DMS 273 (cell line): ENCODE data around the gene PRKCZ.

Experiments
- DNase-seq: peaks from one replicate; lab custom pipeline; 2025; ENCODE audit not compliant: unreplicated experiment; lab: John Stamatoyannopoulos, UW

The PRKCZ gene

DNA sequence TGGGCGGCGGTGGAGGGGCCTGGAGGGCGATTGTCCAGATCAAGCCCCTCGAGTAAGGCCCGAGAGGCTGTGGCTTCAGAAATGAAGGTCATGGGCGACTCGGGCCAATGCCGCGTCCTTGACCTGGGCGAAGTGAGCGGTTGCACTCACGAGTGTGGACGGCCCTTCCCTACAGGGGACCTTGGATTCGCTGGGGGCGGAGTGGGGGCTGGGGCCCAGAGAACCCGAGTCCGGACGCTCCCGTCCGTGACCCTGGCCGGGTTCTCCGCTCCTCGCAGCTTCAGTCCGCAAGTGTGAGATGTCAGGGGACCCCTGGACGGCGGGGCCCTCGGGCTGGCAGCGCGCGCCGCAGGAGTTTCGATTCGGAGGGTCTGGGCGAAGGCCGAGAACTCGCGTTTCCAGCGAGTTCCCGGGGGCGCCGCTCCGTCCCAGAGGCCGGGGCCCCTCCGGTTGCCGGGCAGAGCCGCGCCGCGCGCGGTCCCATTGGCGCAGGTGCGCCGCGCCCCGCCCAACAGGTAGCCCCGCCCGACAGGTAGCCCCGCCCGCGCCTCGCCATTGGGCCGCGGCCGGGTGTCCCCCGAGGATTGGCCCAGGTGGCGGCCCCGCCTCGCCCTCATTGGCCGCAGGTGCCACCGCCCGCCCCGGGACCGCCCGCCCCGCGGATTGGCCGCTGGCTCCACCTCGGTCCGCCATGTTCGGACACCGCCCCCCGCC lies at the start of gene PRKCZ:
TSS of gene PRKCZ (plus strand) at position 694 of the 714 bp plus-strand sequence. CDS start 220 bp downstream, outside the sequence.
- peak; percentile 90 for DNase-seq

DNA sequence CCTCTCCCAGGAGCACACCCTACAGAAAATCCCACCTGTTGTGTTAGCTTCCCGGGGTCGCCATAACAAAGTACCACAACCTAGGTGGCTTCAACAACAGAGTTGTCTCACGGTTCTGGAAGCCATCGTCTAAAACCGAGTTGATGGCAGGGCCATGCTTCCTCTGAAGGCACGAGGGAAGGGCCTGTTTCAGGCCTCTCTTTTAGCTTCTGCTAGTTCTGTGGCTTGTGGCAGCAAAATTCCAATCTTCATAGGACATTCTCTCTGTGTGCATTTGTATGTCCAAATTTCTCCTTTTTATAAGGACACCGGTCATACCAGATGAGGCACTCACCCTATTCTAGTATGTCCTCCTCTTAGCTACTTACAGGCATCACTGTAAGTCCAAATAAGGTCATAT lies 49.8 kb upstream of the PRKCZ start:
- no peak for DNase-seq

DNA sequence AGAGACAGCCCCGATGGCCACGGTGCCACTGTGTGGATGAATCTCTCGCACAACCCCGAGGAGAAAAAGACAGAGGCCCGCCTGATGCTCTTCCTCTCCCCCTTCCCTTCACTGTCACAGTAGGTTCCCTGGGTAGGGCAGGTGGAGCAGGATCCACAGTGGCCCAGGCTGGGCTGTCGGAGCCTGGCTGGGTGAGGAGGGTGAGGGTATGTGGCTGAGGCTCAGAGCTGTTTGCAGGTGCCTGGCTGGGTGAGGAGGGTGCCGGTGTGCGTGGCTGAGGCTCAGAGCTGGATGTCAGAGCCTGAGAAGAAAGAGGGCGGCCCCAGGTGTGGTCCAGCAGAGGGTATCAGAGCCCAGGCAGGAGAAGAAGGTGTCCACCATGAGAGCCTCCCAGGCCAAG lies 49.4 kb upstream of the PRKCZ start:
- no peak for DNase-seq

DNA sequence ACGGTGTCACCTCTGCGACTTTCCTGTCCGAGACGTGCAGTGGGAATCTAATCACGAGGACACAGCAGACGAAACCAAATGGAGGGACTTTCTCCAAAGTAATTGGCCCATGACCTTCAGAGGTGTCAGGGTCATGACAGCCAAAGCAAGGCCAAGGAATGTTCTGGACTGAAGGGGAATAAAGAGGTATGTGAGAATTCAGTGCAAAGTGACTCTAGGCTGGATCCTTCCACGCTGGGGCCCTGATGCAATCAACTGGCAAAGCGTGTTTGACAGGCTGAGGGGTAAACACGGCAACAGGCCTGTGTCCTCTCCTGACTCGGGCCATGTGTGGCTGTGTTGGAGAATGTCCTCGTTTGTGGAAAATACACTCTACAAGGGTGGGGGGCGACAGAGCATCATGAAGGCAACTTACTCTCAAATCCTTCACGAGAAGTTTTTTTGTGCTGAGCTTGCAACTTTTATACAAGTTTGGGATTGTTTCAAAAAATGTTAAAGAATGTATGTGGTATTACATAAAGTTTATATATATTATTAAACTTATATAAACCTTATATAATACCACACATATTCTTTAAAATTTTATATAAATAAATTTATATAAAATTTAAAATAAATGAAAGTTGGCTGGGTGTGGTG lies 48.3 kb upstream of the PRKCZ start:
- no peak for DNase-seq

DNA sequence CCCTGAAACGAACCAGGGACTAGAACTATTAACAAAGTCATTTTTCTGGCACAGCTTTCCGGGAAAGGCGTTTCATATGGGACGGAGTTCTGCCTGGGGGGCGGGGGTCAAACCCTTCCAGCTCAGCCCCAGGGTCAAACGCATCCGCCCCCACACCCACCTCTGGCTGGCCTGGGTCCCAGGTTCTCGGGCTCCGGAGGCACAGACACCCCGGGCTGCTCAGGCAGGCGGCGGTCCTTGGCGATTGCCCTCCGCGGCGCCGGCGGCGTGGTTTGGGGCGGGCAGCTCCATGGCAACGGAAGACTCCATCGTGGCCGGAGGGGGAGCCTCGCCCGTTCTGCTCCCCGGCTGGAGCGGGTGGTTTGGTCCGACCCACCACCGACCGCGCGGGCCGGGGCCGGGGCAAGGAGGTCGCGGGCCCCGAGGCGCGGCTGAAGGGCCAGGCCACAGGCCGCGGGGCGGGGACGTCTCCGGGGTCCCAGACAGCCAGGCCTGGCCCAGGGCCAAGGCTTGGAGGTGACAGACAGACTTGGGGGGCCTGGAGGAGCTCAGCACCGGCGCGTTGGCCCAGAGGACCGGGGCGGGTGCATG lies 46.6 kb upstream of the PRKCZ start, which contains the start of gene CFAP74:
TSS of gene CFAP74 (minus strand) at position 246 of the 591 bp plus-strand sequence. CDS start 12,830 bp downstream, outside the sequence.
- DNase-seq, result peak; percentile 91

DNA sequence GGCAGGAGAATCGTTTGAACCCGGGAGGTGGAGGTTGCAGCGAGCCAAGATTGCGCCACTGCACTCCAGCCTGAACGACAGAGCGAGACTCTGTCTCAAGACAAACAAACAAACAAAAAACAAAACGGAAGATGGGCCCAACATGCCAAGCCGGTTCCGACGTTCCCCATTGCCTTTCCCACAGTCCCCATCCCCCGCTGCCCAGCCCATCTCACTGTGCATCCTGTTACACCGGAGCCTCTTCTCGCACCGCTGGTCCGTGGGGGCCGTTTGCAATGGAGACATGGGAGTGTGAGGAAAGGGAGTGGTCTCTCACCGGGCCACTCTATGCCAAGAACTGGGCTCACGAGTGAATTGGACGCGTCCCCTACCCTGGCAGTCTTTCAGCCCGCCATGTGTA lies 45.4 kb upstream of the PRKCZ start:
- DNase-seq, result no peak

DNA sequence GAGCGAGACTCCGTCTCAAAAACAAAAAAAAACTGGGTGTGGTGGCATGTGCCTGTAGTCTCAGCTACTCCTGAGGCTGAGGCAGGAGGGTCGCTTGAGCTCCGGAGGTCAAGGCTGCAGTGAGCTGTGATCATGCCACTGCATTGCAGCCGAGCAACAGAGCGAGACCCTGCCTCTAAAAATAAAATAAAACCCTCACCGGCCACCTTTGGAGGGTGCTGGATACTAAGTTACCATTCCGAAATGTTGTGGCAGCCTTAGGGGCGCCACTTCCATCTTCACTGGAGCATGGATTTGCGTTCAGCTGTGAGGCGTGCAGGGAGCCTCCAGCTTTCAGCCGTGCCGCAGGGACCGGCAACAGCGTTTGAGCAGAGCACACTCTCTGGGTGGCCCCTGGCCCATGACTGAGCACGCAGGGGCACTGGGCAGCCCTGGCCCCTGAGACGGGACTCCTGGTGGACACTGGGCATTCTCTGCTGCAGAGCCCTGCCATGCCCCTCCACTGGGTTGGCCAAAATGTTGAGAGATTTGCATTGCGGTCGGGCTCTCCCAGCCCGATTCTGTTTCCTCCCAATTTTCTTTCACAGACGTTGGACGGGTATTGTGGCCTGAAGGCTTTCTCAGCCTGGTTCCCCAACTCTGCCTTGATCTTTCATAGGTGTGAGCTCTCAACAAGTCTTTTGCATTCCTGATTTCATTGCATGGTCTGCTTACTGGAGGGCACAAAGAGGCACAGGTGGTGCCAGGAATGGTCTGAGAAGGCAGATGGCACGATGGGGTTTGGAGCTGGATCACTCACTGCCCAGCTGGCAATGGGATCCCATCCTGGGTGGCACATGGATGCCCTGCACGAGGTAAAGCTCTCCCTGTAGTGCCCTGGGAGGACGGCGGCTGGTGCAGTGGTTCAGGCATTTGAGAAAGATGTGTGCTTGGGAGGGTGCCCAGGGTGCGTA lies 40.8 kb upstream of the PRKCZ start:
- DNase-seq, result peak; percentile 55

DNA sequence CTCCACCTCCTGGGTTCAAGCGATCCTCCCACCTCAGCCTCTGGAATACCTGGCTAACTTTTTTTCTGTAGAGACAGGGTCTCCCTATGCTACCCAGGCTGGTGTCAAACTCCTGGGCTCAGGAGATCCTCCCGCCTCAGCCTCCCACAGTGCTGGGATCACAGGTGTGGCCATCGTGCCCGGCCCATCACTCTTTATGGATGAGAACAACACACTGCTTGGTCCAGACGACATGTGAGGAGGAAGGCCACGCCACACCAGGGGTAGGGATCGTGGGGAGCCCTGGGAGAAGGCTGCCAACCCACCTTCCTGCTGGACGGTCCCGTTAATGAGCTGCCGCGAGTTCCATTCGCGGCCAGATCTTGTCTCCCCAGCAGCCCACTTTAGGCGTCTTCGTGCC lies 36.0 kb upstream of the PRKCZ start:
- DNase-seq, result no peak

DNA sequence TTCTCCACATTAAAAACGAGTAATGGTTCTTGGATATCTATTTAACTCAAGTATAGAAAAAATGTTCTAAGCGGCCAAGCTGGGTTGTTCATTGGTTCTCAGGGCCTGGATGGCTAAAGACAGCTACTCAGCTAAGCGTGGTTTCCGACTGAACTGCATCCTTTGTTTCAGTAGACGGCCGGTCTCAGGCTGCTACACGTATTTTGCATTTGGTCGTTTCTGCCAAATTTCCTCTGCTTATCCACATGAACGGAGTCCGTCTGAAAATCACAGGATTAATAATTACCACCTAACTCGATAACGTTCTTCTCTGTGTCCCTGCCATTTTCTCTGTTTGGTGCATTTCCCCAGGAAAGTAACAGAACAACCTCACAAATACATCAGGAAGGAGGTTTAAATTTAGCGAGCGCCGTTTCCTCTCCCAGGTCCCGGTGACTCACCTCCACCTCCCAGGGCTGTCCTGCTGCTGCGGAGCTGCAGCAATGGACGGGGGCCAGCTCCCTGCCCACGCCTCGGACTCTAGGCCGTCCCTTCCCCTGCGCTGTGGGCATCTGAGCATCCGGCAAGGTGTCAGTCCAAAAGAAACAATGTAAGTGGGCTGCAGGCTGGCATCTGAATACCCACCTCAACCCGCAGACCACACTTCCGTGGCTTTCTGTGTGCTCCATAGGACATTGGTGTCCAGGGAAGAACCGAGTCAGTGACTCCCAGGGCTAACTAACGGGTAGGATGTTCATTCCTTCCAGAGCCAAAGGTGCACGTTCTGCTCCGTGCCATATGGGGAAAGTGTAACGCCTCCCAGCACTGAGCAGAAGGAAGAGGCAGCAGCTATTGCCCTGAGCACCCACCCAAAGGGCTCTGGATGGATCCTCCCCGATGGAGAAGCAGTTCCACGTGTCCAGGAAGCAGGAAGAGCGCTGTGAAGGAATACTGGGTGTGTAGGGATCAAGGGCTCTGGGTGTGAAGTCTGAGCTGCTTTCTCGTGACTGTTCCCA lies 35.2 kb upstream of the PRKCZ start:
- DNase-seq, result no peak

DNA sequence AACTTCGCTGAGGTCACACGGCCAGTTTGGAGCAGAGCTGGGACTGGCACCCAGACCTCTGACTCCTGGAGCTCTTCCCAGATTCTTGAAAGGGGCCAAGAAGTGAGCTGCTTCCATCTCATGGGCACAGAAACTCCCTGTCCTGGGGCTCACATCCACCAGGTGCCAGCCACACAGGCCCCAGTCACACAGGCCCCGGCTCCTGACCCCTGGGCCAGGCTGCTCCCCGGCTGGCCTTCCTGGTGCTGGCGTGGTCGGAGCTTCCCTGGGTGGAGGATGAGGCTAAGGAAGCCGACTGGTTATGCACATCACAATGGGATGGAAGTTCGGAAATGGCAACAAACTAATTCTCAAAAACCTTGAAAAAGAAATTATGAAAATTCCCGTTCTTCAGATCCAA lies 34.1 kb upstream of the PRKCZ start:
- no peak for DNase-seq

DNA sequence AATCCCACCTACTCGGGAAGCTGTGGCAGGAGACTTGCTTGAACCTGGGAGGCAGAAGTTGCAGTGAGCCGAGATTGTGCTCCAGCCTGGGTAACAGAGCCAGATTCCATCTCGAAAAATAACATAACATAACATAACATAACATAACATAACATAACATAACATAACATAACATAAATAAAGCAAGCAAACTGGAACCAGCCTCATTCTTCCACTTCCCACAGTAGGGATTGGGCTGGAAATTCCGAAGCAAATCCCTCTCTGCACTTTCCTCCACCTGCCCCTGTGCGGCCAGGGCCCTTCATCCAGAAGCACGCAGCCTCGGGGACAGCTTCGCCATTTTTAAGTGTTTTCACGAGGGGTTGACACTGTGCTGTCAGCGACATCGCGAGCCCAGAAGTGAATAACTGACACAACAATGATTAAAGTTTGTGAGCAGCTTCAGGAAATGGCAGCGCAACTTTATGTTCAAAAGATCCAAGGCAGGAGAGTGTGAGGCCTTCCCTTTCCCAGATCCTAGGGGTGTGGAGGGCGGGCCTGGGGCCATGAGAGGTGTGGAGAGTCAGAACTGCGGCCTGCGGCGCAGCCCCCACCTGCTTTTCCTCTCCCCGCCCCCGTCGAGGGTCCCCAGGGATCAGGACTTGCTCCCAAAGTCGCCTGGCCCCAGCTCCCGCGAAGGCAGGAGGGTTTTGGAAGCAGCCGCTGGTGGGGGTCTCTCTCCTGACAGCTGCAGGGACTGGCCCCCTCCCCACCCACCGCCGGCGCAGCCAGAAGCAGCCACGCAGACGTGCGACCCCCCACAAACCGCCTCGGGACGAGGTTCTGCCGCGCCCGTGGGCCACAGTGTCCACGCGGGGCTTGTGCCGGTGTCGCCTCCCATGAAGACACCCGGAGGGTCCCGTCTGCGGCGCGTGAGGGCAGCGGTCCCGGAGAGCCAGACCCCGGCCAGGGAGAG lies 31.7 kb upstream of the PRKCZ start:
- DNase-seq, result no peak

DNA sequence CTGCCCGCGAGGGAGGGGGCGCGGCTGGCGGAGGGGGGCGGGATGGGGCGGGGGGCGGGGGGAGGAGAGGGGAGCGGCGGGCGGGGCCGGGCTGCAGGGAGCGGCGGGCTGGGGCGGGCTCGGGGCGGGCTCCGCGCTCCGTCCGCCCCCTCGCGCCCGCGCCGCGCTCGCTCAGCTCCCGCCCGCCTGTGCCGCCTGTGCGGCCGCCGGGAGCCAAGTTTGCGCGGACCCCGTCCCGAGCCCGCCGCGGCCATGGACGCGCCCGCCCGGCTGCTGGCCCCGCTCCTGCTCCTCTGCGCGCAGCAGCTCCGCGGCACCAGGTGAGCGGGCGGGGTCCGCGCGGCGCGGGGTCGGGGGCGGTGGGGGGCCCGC lies 31.1 kb upstream of the PRKCZ start, which contains the start of gene GABRD:
TSS of gene GABRD (plus strand) at position 174 of the 372 bp plus-strand sequence. CDS start at position 253, 79 bp downstream.
- DNase-seq, result peak; percentile 64

DNA sequence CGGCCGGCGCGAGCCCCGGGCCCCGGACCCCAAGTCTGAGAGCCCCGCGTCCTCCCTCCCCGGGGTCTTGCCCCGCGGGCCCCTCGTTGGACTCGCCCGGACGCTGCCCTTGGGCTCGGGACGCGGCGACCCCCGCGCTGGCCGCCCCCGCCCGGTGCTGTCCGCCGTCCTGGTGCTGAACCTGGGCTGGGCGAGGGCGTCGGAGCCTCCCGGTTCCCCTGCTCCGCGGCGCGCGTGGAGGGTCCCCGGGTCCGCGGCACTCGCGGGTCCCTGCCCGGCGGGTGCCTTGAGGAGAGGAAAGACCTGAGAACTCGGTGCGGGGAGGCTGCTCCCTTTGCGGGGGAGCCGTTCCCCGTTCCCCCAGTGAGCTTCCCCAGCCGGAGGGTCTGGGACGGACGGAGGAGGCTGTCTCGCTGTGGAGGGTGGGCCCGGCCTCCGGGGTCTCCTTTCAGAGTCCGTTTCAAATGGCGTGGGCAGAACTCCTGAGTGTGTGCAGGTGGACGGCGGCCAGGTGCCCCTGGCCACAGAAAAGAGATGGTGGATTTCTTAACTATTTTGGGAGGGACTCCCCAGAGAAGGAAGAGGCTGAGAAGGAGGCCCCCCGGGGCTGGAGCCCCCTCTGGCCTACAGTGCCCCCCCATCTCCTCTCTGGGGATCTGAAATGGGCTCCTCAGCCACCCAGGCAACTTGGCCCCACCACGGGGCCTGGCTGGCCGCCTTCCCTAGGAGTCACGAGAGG lies 30.5 kb upstream of the PRKCZ start:
- no peak for DNase-seq

DNA sequence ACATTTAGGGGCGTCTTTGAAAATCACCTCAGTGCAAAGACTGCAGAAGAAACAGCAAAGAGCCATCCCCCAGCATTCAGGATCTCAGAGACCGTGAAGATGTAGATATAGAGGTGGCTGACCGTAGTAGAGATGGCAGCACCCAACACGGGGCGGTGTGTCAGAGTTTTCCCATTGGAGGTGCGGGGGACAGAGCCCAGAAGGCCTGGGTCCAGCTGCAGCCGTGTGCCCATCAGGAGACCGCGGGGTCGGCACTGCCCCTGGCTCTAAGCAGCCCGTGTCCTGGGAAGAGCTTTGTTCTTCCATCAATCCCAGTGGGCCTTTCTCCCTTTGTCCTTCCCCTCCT lies 29.9 kb upstream of the PRKCZ start:
- DNase-seq, result no peak

DNA sequence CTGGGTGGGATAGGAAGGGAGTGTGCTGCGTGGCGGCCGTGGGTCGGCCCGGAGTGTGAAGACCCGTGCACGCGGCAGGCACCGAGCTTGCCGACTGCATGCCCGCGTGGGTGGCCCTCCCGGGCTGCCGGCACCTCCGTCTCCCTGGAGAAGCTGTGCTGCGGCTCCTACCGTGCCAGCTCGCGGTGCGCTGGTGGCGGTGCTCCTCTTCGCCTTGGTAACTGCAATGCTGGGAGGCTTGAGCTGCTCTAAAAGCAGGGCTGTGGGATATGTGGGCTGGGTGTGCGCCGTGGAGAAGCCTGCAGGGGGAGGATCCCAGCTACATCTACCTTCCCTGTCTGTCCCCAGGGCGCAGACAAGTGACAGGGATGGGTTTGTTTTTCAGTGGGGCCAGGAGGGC lies 28.7 kb upstream of the PRKCZ start:
- peak; percentile 38 for DNase-seq

DNA sequence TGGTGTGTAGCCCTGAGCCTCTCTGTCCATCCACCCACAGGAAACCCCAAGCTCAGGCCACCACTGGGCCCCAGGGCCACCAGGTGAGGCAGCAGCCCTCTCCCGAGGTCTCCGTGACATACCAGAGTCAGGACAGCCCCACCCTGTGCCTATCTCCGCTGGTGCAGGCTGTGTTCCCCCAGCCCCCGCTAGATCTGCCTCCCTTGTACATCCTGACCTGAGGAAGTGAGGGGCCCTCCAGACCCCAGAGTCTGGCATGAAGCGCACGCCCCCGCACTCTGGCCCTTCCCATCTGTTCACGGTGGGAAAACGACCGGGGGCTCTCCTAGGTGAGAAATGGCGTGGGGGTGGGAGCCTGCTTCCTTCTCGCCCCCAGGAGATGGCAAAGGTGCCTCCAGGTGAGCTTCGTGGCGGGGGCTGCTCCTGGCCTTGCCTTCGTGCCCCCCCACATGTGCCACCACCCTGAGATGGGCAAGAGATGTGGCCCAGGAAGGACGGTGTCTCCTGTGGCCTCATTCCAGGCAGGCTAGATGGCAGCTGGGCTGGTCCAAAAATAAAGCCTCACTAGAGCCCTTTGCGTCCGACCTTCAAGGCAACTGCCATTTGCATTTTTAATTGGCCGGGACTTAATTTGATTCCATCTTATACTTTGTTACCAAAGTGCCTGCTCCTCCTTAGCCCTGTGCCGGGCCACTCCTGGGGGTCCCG lies 28.0 kb upstream of the PRKCZ start:
- no peak for DNase-seq

DNA sequence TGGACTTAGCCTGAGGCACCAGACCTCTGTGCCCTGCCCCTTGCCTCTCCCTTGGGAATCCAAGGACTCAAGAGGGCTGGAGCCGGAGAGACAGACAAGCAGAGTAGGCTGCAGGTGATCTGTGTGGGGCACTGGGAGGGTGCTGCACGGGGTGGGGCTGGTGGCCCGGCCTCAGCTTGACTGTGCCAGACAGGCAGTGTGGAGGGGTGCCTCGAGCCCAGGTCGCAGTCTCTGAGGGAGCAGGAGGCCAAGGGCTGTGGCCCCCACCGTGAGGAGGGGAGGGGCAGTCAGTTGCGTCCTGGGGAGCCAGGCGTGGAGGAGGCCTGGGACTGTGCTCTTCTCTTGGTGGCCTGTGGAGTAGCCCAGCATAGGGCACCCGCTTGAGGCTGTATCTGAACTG lies 27.0 kb upstream of the PRKCZ start:
- DNase-seq, result no peak

DNA sequence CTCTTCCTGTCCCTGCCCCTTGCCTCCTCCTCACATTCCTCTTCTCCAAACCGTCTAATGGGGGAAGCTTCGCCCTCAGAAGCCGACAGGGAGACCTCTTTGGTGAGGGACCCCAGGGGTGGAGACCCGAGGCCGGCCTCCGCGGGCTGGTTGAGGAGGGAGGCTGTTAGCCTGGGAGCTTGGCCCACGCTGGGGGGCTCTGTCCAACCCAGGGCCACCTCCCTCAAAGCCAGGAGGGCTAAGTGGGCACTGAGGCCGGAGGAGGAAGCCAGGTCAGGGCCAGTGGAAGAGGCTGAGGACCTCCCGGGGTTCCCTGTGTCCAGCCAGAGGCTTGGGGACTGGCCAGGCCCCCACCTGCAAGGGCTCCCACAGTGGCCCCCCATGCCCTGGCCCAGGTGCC lies 25.8 kb upstream of the PRKCZ start:
- DNase-seq, result no peak
